ENCODE data around the gene STAT2.
A peak's percentile ranks its signal among the peaks of the same experiment; 100 is the strongest.
"Not testable (repeated sequence)": the region's sequence is repeated elsewhere in the genome, so short reads cannot be mapped to it uniquely, and the experiment has no call there.

STAT2 gene

DNA sequence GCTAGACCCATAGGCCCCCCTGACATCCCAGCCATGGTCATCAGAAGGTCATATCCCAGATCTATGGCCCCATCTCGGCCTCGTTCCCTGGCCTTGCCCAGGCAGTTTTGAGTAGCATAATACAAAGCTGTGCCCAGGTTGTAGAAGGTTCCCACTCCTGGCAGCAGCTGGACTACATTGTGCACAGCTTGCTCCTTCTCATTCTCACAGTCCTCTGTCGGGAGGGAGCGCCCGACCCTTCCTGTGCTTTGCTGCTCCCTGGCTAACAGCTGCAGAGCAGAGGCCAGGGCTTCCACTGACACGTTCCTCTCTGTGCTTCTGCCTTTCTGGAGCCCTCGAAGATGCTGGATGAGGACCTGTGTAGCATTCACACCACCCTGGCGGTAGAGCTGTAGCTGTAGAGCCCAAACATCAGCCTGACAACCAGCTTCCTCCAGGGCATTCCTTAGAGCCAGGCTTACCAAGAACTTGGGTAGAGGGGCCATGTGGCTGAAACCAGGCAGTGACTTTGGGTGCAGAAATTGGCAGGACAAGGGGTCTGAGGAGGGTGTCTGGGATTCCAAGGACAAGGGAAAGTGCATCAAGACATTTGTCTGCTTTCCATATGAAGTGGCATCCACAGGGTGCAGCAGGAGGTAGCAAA, 1.7 kb upstream of the STAT2 start:
- no peak for DNase-seq

- no peak for DNase-seq
Measured at GRCh38 chr12:56358836-56359532, 923 bp downstream of the STAT2 start.

DNA sequence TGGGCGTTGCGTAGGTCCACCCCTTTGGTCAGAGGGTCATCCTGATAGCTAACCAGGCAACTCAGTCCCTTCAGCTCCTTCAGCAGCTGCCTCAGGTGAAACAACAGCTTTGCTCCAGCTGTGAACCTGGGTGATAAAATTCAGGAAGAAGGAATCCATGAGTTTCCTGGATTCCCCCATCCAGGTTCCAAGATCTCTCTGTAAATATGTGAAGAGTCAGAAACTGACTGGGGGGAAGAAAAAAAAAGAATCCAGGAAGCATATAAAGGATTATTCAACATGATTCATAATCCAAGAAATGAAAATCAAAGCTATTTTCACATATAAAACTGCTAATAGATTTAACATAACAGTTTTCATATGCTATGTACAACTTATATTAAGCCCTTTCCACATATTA, 8.6 kb downstream of the STAT2 start:
- DNase-seq: no peak

DNA sequence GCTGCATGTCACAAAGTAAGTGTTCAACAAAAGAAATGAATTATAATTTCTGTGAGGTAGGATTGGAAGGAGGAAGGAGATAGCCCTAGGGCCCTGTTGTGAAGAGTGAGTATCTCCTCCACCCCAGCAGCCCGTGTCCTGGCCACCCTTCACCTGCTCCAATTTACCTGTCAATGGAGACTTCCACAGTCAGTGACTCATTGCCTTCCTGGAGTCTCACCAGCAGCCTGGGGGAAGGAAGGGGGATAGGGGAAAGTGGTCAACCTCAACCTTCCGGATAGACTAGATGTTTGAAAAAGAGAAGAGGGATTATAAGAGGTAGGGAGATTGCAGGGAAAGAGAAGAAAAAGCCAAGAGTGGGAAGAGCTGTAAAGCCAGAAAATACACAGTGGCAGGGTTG, 9.2 kb downstream of the STAT2 start:
- DNase-seq: no peak

DNA sequence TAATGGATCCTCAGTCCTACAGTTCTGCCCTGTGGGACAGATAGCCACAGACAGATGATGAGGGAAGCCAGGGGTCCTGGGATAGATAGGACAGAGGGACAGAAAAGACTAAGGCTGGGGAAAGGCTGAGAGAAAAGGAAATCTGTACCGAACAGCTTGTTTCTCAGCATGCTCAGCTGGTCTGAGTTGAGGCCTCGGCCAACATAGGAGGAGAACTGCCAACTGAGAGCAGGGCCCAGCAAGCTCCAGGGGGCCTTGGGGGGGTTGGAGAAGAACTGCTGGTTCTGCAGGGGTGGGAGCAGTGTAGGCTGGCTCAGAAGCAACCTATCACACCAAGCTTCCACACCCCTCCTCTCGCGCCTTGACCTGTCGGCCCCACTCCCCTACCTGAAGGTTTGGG, 11.1 kb downstream of the STAT2 start:
- DNase-seq: no peak

DNA sequence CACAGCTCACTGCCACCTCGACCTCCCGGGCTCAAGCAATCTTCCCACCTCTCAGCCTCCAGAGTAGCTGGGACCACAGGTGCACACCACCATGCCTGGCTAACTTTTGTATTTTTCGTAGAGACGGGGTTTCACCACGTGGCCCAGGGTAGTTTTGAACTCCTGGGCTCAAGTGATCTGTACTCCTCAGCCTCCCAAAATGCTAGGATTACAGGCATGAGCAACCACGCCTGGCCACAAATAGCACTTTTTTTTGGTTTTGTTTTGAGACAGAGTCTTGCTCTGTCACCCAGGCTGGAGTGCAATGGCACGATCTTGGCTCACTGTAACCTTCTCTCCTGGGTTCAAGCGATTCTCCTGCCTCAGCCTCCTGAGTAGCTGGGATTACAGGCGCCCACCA, 12.7 kb downstream of the STAT2 start:
- DNase-seq: not testable (repeated sequence)

DNA sequence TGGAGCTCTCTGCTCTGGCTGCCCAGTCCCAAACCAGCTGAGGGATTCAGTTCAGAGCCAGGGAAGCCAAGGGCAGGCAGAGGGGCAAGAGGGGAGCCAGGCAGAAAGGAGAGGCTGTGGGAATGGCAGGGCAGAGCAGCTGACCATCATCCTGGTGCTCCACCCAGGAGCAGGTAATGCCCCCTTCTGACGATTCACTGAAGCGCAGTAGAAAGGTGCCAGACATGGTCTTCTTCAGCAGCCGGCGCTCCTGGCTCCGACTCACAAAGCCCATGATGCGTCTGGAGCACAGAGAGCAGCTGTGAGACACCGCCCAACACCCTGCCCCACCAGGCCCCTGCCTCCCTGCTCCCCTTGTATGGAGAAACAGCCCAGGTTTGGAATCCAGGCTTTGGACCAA, 13.2 kb downstream of the STAT2 start:
- DNase-seq: no peak

DNA sequence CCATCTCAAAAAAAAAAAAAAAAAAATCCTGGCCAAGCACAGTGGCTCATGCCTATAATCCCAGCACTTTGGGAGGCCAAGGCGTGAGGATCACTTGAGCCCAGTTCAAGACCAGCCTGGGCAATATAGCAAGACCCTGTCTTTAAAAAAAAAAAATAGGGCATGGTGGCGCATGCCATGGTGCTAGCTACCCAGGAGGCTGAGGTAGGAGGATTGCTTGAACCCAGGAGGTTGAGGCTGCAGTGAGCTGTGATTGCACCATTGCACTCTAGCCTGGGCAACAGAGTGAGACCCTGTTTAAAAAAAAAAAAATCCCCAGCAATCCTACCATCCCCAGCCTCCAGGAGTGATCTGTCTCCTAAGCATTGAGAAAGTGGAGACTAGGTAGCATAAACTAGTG, 17.6 kb downstream of the STAT2 start:
- not testable (repeated sequence) for DNase-seq

GRCh38 chr12:56341616-56342015, 18.3 kb downstream of the STAT2 start:
- DNase-seq: no peak

DNA sequence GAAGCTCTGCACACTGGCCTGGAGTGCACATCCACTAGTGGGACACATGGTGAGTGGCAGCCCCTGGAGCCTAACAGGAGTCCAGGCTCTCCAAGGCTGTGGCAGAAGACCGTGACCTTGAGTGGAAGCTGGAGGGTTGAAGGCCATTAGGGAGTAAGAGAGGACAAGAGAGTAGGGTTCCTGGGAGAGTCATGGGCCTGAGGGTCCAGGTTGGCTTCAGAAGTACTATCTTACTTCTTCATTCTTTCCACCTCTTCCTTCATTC, 20.8 kb downstream of the STAT2 start:
- DNase-seq: no peak

DNA sequence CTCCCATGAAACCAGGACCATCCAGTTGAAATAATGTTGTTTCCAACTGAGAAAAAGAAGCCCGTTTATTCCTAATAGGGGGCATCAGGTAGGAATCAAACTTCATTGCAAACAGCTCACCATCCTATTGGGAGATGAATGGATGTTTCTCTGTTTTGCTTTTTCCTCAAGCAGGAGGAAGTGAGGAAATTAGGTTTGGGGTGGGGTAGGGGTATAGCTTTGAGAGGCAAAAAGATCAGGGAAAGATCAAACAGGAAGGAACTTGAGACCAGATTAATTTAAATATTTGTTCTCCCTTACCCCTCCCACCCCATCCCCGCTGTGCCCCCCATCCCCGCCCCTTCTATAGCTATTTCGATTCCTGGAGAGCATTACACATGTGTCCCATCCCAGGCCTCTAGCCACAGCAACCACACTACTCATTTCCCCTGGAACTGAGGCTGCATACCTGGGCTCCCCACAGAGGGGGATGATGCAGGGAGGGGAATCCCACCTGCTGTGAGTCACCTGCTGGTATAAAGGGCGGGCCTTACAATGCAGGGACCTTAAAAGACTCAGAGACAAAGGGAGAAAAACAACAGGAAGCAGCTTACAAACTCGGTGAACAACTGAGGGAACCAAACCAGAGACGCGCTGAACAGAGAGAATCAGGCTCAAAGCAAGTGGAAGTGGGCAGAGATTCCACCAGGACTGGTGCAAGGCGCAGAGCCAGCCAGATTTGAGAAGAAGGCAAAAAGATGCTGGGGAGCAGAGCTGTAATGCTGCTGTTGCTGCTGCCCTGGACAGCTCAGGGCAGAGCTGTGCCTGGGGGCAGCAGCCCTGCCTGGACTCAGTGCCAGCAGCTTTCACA, 21.4 kb downstream of the STAT2 start, which contains the start of gene IL23A:
IL23A (plus strand) TSS at position 577 of the 850 bp plus-strand sequence; CDS start at position 738, 161 bp downstream.
- no peak for DNase-seq

GRCh38 chr12:56337753-56338251, 22.1 kb downstream of the STAT2 start:
- DNase-seq: no peak

- peak; percentile 37 for DNase-seq
Measured at GRCh38 chr12:56336361-56337167, 23.3 kb downstream of the STAT2 start.

- not testable (repeated sequence) for DNase-seq
Measured at GRCh38 chr12:56335527-56335926, 24.4 kb downstream of the STAT2 start.

DNA sequence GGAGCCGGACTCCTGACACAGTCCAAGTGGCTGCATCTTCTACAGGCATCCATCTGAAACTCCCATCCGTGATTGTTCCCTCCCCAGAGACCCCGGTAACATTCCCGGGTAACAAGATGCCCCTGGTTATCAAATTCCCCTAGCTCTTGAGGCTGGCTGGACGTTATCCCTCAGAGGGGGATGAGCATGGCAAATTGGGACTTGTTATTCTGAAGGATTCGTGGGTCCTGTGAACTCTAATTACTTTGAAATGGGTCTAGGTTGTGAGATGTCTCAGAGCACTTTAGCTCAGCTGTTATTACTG, 25.5 kb downstream of the STAT2 start:
- DNase-seq: no peak

- peak; percentile 94 for DNase-seq
Measured at GRCh38 chr12:56333679-56334489, 26.0 kb downstream of the STAT2 start, which contains the start of gene PAN2. Gene PAN2, minus strand, starts transcription at chr12:56334000. Its CDS starts 906 bp downstream, at chr12:56333094.

- DNase-seq: no peak
Measured at GRCh38 chr12:56333197-56333678, 26.7 kb downstream of the STAT2 start.

- DNase-seq: no peak
Measured at GRCh38 chr12:56332512-56333196, 27.3 kb downstream of the STAT2 start.

DNA sequence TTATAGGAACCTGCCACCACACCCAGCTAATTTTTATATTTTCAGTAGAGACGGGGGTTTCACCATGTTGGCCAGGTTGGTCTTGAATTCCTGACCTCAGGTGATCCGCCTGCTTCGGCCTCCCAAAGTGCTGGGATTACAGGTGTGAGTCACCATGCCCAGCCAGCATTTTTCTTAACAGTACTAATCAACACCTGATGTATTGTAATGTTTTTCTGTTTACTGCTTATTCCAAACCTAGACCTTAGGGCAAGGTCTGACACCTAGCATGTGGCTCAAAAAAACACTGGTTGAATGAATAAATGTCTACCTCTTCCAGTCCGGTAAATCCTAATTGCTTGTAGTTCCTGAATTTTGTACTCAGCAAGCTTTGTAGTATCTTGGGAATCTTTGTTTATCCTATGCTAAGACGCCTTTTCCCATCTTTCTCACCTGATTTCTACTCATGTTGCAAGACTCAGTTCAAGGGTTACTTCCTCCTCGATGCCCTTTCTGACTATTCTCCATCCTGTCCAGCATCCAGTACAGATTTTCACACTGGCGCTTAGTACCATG, 28.9 kb downstream of the STAT2 start:
- DNase-seq: no peak

DNA sequence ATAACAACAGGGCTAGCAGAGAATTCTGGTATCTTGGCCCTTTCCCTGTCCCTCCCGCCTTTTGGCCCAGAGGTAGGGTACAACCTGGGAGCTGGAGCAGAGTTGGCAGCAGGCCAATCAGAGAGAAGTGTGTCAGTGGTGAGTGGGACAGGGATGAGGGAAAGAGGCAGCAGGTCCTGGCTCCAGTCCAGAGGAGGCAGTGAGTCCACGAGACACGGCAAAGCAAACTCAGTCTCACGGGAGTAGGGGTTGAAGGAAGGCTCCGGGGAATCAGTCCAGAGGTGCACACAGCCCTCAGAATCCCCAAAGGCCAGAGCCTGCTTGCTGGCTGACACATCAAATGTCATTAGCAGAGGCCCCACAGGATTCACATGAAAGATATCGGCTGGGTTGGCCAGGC, 33.4 kb downstream of the STAT2 start:
- DNase-seq: no peak

GRCh38 chr12:56326126-56326525, 33.8 kb downstream of the STAT2 start:
- DNase-seq: no peak

All from NCI-H1048 (cell line).